ENCODE data around the gene ZNF445. TPM values are rescaled to one million over a fixed set of nuclear protein-coding genes. Genes with fewer than 3 reads are reported as not detected.

ZNF445 gene
- total and polyA plus RNA-seq, 9 of the 15 experiments (the other 6 are each of a cell fraction or from before 2014, with no cell fraction given) = 1.2 to 26.9 (median 10.6) TPM

DNA sequence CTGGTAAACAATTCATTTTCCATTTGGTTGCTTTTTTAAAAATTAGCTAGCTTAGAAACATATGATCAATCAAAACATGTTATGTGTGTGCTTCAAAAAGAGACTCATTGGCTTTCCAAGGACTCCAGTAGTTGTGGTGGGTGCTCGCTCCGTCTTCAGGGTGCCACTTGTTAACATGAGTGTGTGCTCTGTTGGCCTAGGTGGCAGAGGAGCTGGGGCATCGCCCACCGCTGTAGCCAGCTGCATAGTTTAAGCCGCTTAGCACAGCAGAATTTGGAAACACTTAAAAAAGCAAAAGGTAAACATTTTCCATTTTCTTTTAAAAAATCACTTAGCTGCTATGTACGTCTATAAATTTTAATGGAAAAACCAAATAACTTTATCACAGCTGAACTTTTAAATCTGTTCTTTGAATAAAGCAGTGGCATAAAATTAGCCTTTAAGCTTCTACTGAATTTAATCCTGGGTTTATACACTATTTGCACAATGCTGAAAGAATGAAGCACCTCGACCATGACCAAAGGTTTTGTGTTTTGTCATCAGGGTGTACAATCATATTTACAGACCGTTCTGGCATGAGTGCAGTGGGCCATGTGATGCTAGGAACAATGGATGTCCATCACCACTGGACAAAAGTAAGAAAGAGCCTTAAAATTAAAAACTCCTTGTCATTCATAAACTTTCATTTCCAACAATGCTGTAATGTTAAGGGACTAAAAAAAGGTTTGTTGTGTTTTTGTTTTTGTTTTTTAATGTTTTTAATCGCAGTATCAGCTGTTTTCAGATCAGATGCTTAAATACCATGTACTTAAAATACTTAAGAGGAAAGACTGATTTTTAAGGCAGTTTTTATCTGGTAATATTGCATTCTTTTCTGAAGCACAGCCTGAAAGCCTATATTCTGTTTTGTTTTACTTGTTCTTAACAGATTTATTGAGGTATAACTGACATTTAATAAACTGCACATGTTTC lies 81.0 kb downstream of the ZNF445 start:
- no peak overlapping the region for H3K9ac ChIP-seq (ENCODE audit: insufficient read depth in 1 of 2, low read depth in 2 of 2, low read length in 2 of 2)
- H4K20me1 ChIP-seq (replicated peaks; ENCODE audit: control insufficient read depth, insufficient read depth, low read length) = no peaks in the 10 kb centered on the region
- no peaks in the 10 kb centered on the region for H3K36me3 ChIP-seq (ENCODE audit: control insufficient read depth, insufficient read depth, low read length)
- FAIRE-seq (no peak), ATAC-seq (no peak), DNase-seq (ENCODE audit: extremely low read depth in 1 of 4, low spot score in 3 of 4) (no peak)
- whole genome bisulfite sequencing (ENCODE audit: insufficient coverage, low coverage, missing lambda C conversion rate) = 73% methylated on average over 9 of the region's 9 CpGs
- ChIA-PET CTCF (ENCODE audit: low intra/inter-chr PET ratio) (no interaction called here), POLR2A (interaction anchor here (0.5 kb wide), 1 partner anchor 99 kb away, joined by 3 read pairs; no protein-coding TSS in a partner anchor)
- no peak overlapping the region for H3K4me2 ChIP-seq (ENCODE audit: insufficient read depth, low read length)
- H2AFZ ChIP-seq (ENCODE audit: low read depth, low read length) = no peak overlapping the region
- no peak overlapping the region for H3K27ac ChIP-seq (ENCODE audit: extremely low read depth, low read depth, low read length)
- intact Hi-C loops (cut with micrococcal nuclease) (no loop called here), in situ Hi-C loops (cut with MboI) (no loop called here)
- H3K4me1 ChIP-seq (replicated peaks in 1 of 2; ENCODE audit: control insufficient read depth in 2 of 2, insufficient read depth in 2 of 2, low read length in 2 of 2) = peaks cover 0 to 4% of the 10 kb centered on the region in 2 experiments; a peak in 3 of 5 replicates
- H3K27me3 ChIP-seq (ENCODE audit: control insufficient read depth in 2 of 2, insufficient read depth in 2 of 2, low read length in 2 of 2) = no peaks in the 10 kb centered on the region
- BruUV-seq (replicated peaks) = no TSS peak
- no peaks in the 10 kb centered on the region for H3K9me3 ChIP-seq (replicated peaks; ENCODE audit: control insufficient read depth, insufficient read depth, low read depth, low read length)
- H3K79me2 ChIP-seq (ENCODE audit: control insufficient read depth, insufficient read depth, low read length) = no peaks in the 10 kb centered on the region
- H3K9me1 ChIP-seq (ENCODE audit: control insufficient read depth, insufficient read depth, low read length) = no peaks in the 10 kb centered on the region
- no peak overlapping the region for H3K4me3 ChIP-seq
- TF ChIP-seq ZNF316 (IDR thresholded peaks at IDR 0.05) (peak; percentile 85), MTF1 (CRISPR knock-in tag; IDR thresholded peaks at IDR 0.05; ENCODE audit: borderline replicate concordance) (no peak), C11orf30 (IDR thresholded peaks at IDR 0.05; ENCODE audit: low read depth) (peak; percentile 53; the same call in 1 of the 2 replicates)

- no peak overlapping the region for H2AFZ ChIP-seq (ENCODE audit: low read depth, low read length)
- no peak overlapping the region for H3K4me3 ChIP-seq
- no peaks in the 10 kb centered on the region for H3K27me3 ChIP-seq (ENCODE audit: control insufficient read depth in 2 of 2, insufficient read depth in 2 of 2, low read length in 2 of 2)
- ChIA-PET CTCF (ENCODE audit: low intra/inter-chr PET ratio) (no interaction called here), POLR2A (no interaction called here)
- ATAC-seq (no peak), FAIRE-seq (no peak), DNase-seq (ENCODE audit: extremely low read depth in 1 of 4, low spot score in 3 of 4) (no peak)
- H3K9me3 ChIP-seq (replicated peaks; ENCODE audit: control insufficient read depth, insufficient read depth, low read depth, low read length) = no peaks in the 10 kb centered on the region
- H3K9ac ChIP-seq (ENCODE audit: insufficient read depth in 1 of 2, low read depth in 2 of 2, low read length in 2 of 2) = no peak overlapping the region
- intact Hi-C loops (cut with micrococcal nuclease) = no loop called here
- no peak overlapping the region for H3K4me2 ChIP-seq (ENCODE audit: insufficient read depth, low read length)
- H3K4me1 ChIP-seq (replicated peaks in 1 of 2; ENCODE audit: control insufficient read depth in 2 of 2, insufficient read depth in 2 of 2, low read length in 2 of 2) = peaks cover 0 to 1% of the 10 kb centered on the region in 2 experiments; a peak in 2 of 5 replicates
- no peak overlapping the region for H3K27ac ChIP-seq (ENCODE audit: extremely low read depth, low read depth, low read length)
- 65% methylated on average over 9 of the region's 9 CpGs for WGBS (ENCODE audit: insufficient coverage, low coverage, missing lambda C conversion rate)
- TF ChIP-seq ZNF695 (CRISPR knock-in tag; IDR thresholded peaks at IDR 0.05) (no peak), PPARD (CRISPR knock-in tag; IDR thresholded peaks at IDR 0.05) (no peak), KAT8 (IDR thresholded peaks at IDR 0.05; ENCODE audit: low read depth) (no peak), ZNF274 (IDR thresholded peaks at IDR 0.05; ENCODE audit: borderline replicate concordance, low read depth, low read length) (no peak), RBFOX2 (IDR thresholded peaks at IDR 0.05; ENCODE audit: low read depth, low read length) (no peak), TRIM28 (IDR thresholded peaks at IDR 0.05) (no peak), ZC3H11A (IDR thresholded peaks at IDR 0.05; ENCODE audit: low read depth, low read length) (no peak), ZNF583 (CRISPR knock-in tag; IDR thresholded peaks at IDR 0.05) (no peak), RBM22 (IDR thresholded peaks at IDR 0.05; ENCODE audit: low read depth, low read length, poor library complexity, severe bottlenecking) (no peak), ZBTB7A (IDR thresholded peaks at IDR 0.05; ENCODE audit: borderline replicate concordance, control insufficient read depth, low read depth, low read length) (no peak), MYC (IDR thresholded peaks at IDR 0.05; ENCODE audit: low read depth, low read length) (no peak), MYC (CRISPR knock-in tag; IDR thresholded peaks at IDR 0.05; ENCODE audit: borderline replicate concordance, low read depth) (no peak)
- no peaks in the 10 kb centered on the region for H4K20me1 ChIP-seq (replicated peaks; ENCODE audit: control insufficient read depth, insufficient read depth, low read length)
- in situ Hi-C loops (cut with MboI) = no loop called here
- no peaks in the 10 kb centered on the region for H3K79me2 ChIP-seq (ENCODE audit: control insufficient read depth, insufficient read depth, low read length)
- H3K36me3 ChIP-seq (ENCODE audit: control insufficient read depth, insufficient read depth, low read length) = no peaks in the 10 kb centered on the region
- no TSS peak for BruUV-seq (replicated peaks)
- H3K9me1 ChIP-seq (ENCODE audit: control insufficient read depth, insufficient read depth, low read length) = no peaks in the 10 kb centered on the region
Measured at GRCh38 chr3:44395714-44396113, 81.8 kb downstream of the ZNF445 start.

All from K562 (cell line).